ENCODE data around the gene S100A6. TPM values are rescaled to one million over a fixed set of nuclear protein-coding genes. Genes with fewer than 3 reads are reported as not detected.

The S100A6 gene
- total and polyA plus RNA-seq, 2 donors (not counting 3 experiments of a cell fraction or from before 2014, with no cell fraction given) = 552 to 908 TPM

GRCh38 chr1:153515504-153516394 lies 20.0 kb downstream of the S100A6 start:
- Histone ChIP-seq H3K4me1 (ENCODE audit: control insufficient read depth, extremely low read depth, insufficient read depth, low read length) (peaks cover 4% of the 10 kb centered on the region), H3K27me3 (ENCODE audit: control insufficient read depth in 2 of 2, insufficient read depth in 2 of 2, low read length in 2 of 2) (no peaks in the 10 kb centered on the region), H3K4me3 (replicated peaks in 1 of 3; ENCODE audit: insufficient read depth in 1 of 3, low read depth in 1 of 3, low read length in 3 of 3) (no peak overlapping the region), H3K9me3 (replicated peaks; ENCODE audit: control insufficient read depth, insufficient read depth, low read length) (no peaks in the 10 kb centered on the region), H3K27ac (ENCODE audit: insufficient read depth, low read depth, low read length) (no peak overlapping the region), H2AFZ (ENCODE audit: low read depth, low read length) (no peak overlapping the region), H3K36me3 (ENCODE audit: control insufficient read depth in 2 of 2, extremely low read depth in 1 of 2, insufficient read depth in 2 of 2, low read length in 2 of 2) (no peaks in the 10 kb centered on the region), H4K20me1 (replicated peaks; ENCODE audit: control insufficient read depth, extremely low read depth, insufficient read depth, low read length) (no peaks in the 10 kb centered on the region), H3K9me1 (replicated peaks; ENCODE audit: control insufficient read depth, extremely low read depth, insufficient read depth, low read length) (no peaks in the 10 kb centered on the region), H3K79me2 (ENCODE audit: control insufficient read depth, insufficient read depth, low read length) (no peaks in the 10 kb centered on the region), H3K4me2 (ENCODE audit: insufficient read depth, low read length) (no peak overlapping the region), H3K9ac (replicated peaks; ENCODE audit: extremely low read depth, insufficient read depth, low read length) (no peak overlapping the region)
- TF ChIP-seq MAX (IDR thresholded peaks at IDR 0.05; ENCODE audit: insufficient read depth, insufficient read length) (no peak), CTCF (IDR thresholded peaks at IDR 0.05; ENCODE audit: extremely low read depth in 1 of 2, insufficient read depth in 1 of 2, low read depth in 1 of 2, low read length in 2 of 2) (no peak), POLR2A (IDR thresholded peaks at IDR 0.05; ENCODE audit: low read depth, low read length) (no peak), EZH2 (IDR thresholded peaks at IDR 0.05; ENCODE audit: borderline replicate concordance, low read depth, low read length, severe bottlenecking) (no peak), GATA2 (IDR thresholded peaks at IDR 0.05; ENCODE audit: insufficient read depth, insufficient read length, low read depth, low read length) (no peak), JUN (IDR thresholded peaks at IDR 0.05; ENCODE audit: borderline replicate concordance, insufficient read depth, insufficient read length, low read depth) (no peak)
- FAIRE-seq = no peak
- no peak for DNase-seq (ENCODE audit: low read depth, low spot score)
- intact Hi-C loops (cut with micrococcal nuclease) = no loop called here
- dilution Hi-C loops (cut with MboI; ENCODE audit: extremely low pct_ligation_motif_present, low sequenced_read_pairs) = no loop called here
- BruUV-seq (replicated peaks) = no TSS peak
- ChIA-PET CTCF (interaction anchor here (0.5 to 1.9 kb wide), 9 partner anchors 9 to 160 kb away, joined by 3 to 14 read pairs (median 3); no protein-coding TSS in a partner anchor), POLR2A (no interaction called here)
